Progenitor cell of endocrine pancreas (in vitro differentiated cells): ENCODE measurements around the gene DNAJB7. TPM values are rescaled to one million over a fixed set of nuclear protein-coding genes. Genes with fewer than 3 reads are reported as not detected.
"Not testable (repeated sequence)": the region's sequence is repeated elsewhere in the genome, so short reads cannot be mapped to it uniquely, and the experiment has no call there.

Source experiments
- DNase-seq: peaks from one replicate; pipeline ENCODE4 v3.0.0; 2021; ENCODE audit warnings: low spot score; ENCODE audit not compliant: unreplicated experiment
- H3K27ac Mint-ChIP-seq: 2 replicates; pipeline ENCODE4 v1.8.0; 2021; ENCODE audit warnings: mild to moderate bottlenecking, moderate library complexity, mixed read lengths
- H3K27me3 Mint-ChIP-seq: 2 replicates; pipeline ENCODE4 v1.8.0; 2021; ENCODE audit warnings: mixed read lengths
- H3K36me3 Mint-ChIP-seq: 2 replicates; pipeline ENCODE4 v1.8.0; 2022; ENCODE audit warnings: mixed read lengths; ENCODE audit not compliant: insufficient read depth
- H3K4me1 Mint-ChIP-seq: 2 replicates; pipeline ENCODE4 v1.8.0; 2021; ENCODE audit warnings: low read depth, mixed read lengths
- H3K4me3 Mint-ChIP-seq: 2 replicates; pipeline ENCODE4 v1.8.0; 2021; ENCODE audit warnings: low read depth, mild to moderate bottlenecking, moderate library complexity, mixed read lengths
- H3K9me3 Mint-ChIP-seq: 2 replicates; pipeline ENCODE4 v1.8.0; 2021; ENCODE audit warnings: low read depth, mixed read lengths
- total RNA-seq: library from RNA; stranded (reverse); gene quantifications from 2 replicates; pipeline ENCODE4 v1.2.1, GENCODE V29; 2021
- TF ChIP-seq, protein P1 (sequence below): fragments of 200-600 bp; sonication (generic); IDR thresholded peaks from one replicate; pipeline ENCODE4 v1.5.0; 2021; ENCODE audit warnings: antibody characterized with exemption, mild to moderate bottlenecking; ENCODE audit not compliant: unreplicated experiment

The DNAJB7 gene
- total RNA-seq, 1 donor from 2014 or later = not detected

DNA sequence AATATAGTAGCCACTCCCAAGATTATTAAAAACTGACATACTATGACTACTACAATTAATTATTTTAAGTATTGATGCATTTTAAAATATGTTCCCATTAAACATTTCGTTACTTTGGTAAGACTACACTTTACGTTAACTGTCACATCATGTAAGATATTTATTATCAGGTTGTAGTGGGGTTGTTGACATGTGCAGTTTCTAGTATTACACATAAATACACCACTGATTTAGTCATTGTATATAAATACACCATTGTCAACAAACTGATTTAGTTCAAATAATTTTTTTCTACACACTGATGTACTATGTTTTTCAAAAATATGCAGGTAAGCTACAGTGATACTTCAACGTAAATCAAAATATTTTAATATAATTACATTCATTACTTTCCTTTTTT, 17.0 kb downstream of the DNAJB7 start:
- peaks cover 26% of the 10 kb centered on the region for H3K36me3 Mint-ChIP-seq
- no peaks in the 10 kb centered on the region for H3K27me3 Mint-ChIP-seq
- no peaks in the 10 kb centered on the region for H3K4me1 Mint-ChIP-seq
- H3K9me3 Mint-ChIP-seq = no peaks in the 10 kb centered on the region
- DNase-seq = no peak
- no peak overlapping the region for H3K4me3 Mint-ChIP-seq
- peak overlapping the region; percentile 38 for H3K27ac Mint-ChIP-seq
- TF ChIP-seq, protein P1, sequence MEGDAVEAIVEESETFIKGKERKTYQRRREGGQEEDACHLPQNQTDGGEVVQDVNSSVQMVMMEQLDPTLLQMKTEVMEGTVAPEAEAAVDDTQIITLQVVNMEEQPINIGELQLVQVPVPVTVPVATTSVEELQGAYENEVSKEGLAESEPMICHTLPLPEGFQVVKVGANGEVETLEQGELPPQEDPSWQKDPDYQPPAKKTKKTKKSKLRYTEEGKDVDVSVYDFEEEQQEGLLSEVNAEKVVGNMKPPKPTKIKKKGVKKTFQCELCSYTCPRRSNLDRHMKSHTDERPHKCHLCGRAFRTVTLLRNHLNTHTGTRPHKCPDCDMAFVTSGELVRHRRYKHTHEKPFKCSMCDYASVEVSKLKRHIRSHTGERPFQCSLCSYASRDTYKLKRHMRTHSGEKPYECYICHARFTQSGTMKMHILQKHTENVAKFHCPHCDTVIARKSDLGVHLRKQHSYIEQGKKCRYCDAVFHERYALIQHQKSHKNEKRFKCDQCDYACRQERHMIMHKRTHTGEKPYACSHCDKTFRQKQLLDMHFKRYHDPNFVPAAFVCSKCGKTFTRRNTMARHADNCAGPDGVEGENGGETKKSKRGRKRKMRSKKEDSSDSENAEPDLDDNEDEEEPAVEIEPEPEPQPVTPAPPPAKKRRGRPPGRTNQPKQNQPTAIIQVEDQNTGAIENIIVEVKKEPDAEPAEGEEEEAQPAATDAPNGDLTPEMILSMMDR = no peak

DNA sequence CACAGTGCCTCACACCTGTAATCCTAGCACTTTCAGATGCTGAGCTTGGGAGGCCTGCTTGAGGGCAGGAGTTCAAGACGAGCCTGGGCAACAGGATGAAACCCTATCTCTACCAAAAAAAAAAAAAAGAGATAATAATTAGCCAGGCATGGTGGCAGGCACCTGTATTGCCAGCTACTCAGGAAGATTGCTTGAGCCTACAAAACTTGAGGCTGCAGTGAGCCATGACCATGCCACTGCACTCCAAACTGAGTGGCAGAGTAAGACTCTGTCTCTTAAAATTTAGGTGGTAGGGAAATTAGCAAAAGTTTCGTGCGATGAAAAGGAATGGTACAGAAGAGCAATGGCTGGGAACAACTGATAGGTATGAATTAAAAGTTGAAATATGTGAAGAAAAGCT, 23.4 kb downstream of the DNAJB7 start:
- H3K36me3 Mint-ChIP-seq = peaks cover 29% of the 10 kb centered on the region
- H3K27ac Mint-ChIP-seq = no peak overlapping the region
- H3K4me1 Mint-ChIP-seq = no peaks in the 10 kb centered on the region
- DNase-seq = no peak
- TF ChIP-seq, protein P1 = no peak
- H3K27me3 Mint-ChIP-seq = no peaks in the 10 kb centered on the region
- H3K9me3 Mint-ChIP-seq = no peaks in the 10 kb centered on the region
- H3K4me3 Mint-ChIP-seq = no peak overlapping the region

DNA sequence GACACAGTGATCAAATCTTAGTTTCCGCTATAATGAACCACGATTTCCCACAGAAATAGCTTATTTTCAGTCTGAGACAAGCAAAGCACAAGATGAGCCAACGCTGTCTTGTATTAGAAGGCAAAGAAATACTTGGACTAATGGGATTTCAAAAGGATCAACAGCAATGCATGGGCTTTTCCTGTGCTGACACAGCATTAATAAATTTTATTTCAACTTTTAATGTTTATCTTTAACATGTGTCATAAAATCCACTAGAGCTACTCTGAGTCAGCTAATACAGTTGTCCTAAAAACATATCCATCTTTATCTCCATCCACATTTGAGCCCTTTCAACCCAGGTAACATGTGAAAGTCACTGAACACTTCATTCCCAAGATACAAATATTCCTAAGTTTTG, 27.3 kb downstream of the DNAJB7 start:
- H3K9me3 Mint-ChIP-seq = no peaks in the 10 kb centered on the region
- H3K36me3 Mint-ChIP-seq = peaks cover 26% of the 10 kb centered on the region

DNA sequence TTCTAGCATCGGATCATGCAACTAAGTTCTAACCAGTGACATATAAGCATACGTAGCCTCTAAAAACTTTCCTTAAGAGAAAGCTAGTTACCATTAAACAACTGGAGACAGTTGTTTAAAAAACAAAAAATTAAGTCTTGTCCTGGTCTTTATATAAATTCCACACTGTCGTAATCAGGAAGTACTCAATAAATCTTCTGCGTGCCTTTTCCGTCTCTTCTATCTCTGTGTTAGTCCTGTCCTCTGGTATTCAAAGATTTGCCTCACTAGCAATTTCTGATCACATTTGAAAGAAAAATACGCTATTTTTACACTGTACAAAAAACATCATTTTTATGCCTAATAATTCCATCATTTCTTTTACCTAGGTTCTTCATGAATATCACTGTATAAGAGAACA, 32.8 kb downstream of the DNAJB7 start:
- H3K27me3 Mint-ChIP-seq = no peaks in the 10 kb centered on the region
- no peak overlapping the region for H3K4me3 Mint-ChIP-seq

More for the DNA sequence above, 27.3 kb downstream of the DNAJB7 start:
- no peak for DNase-seq
- Mint-ChIP-seq H3K27ac (no peak overlapping the region), H3K4me3 (no peak overlapping the region), H3K27me3 (no peaks in the 10 kb centered on the region), H3K4me1 (peaks cover 7% of the 10 kb centered on the region)
- TF ChIP-seq, protein P1 = no peak

DNA sequence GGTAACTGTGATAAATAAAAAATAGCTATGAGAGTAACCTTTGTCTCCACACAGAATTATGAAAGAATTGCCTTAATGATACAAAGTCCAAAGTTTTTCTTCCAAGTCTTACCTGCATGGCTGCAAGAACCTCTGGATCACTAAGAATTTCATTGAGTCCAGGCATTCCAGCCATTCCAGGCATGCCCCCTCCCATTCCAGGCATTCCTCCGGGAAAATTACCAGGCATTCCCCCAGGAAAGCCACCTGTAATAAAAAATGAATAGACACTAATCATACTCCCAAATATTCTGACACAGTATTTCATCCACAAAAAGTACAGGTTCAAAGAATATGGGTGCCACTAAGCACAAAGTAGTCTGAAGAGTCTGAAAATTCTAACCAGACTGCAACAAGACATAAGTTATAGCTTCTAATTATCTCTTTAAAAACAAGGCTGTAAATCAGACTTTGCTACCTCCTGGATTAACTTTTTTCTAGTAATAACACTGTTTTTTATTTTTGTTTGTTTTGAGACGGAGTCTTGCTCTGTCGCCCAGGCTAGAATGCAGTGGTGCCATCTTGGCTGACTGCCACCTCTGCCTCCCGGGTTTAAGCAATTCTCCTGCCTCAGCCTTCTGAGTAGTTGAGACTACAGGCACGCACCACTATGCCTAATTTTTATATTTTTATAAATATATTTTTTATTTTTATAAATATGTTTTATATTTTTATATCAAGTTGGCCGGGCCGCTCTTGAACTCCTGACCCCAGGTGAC, 34.8 kb downstream of the DNAJB7 start:
- H3K36me3 Mint-ChIP-seq = peaks cover 25% of the 10 kb centered on the region
- H3K27ac Mint-ChIP-seq = no peak overlapping the region
- no peaks in the 10 kb centered on the region for H3K9me3 Mint-ChIP-seq
- no peak overlapping the region for H3K4me3 Mint-ChIP-seq
- peaks cover 3% of the 10 kb centered on the region for H3K4me1 Mint-ChIP-seq
- DNase-seq = no peak
- H3K27me3 Mint-ChIP-seq = no peaks in the 10 kb centered on the region
- TF ChIP-seq, protein P1 = no peak

More for the DNA sequence above, 32.8 kb downstream of the DNAJB7 start:
- H3K27ac Mint-ChIP-seq = no peak overlapping the region
- TF ChIP-seq, protein P1 = no peak
- peaks cover 9% of the 10 kb centered on the region for H3K4me1 Mint-ChIP-seq
- no peaks in the 10 kb centered on the region for H3K9me3 Mint-ChIP-seq
- peaks cover 23% of the 10 kb centered on the region for H3K36me3 Mint-ChIP-seq
- DNase-seq = no peak

DNA sequence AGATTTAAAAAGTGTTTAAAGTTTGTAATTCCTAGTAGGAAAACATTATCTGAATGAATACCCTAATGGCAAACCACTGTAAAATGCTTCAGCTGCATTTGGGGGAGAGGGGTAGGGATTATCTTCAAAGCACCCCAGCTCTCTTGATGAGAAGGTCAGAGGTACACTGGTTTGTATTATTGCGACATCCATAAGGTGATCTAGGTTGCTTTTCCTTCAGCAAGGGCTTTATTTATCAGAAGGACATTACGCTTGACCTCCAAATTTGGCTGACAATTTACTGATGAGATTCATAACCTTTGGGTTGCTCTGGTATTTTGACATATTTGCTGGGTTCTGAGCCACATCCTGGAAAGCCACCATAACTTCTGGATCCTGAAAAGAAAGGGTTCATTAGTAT, 35.6 kb downstream of the DNAJB7 start:
- not testable (repeated sequence) for H3K9me3 Mint-ChIP-seq, H3K4me3 Mint-ChIP-seq, H3K27ac Mint-ChIP-seq, H3K27me3 Mint-ChIP-seq, DNase-seq, H3K4me1 Mint-ChIP-seq
- H3K36me3 Mint-ChIP-seq = peaks cover 25% of the 10 kb centered on the region
